HG03521 (cell line): Measurements from ENCODE around the gene ADGRL3.
"Not testable (repeated sequence)": the region's sequence is repeated elsewhere in the genome, so short reads cannot be mapped to it uniquely, and the experiment has no call there.

Source experiments
- ATAC-seq: cut with Tn5 transposase; IDR thresholded peaks from one replicate; pipeline ENCODE4 v1.9.1; 2021; ENCODE audit warnings: mild to moderate bottlenecking, moderate library complexity; ENCODE audit not compliant: unreplicated experiment

ADGRL3 gene

GRCh38 chr4:61714387-61714911 is 514.3 kb downstream of the ADGRL3 start:
- ATAC-seq: no peak

- no peak for ATAC-seq
These were observed 516.3 kb downstream of the ADGRL3 start for GRCh38 chr4:61716426-61716825.

GRCh38 chr4:61723492-61723891 is 523.4 kb downstream of the ADGRL3 start:
- no peak for ATAC-seq

GRCh38 chr4:61727286-61727685 is 527.2 kb downstream of the ADGRL3 start:
- no peak for ATAC-seq

GRCh38 chr4:61734409-61734808 is 534.3 kb downstream of the ADGRL3 start:
- no peak for ATAC-seq

GRCh38 chr4:61739887-61740286 is 539.8 kb downstream of the ADGRL3 start:
- no peak for ATAC-seq

GRCh38 chr4:61740886-61741285 is 540.8 kb downstream of the ADGRL3 start:
- ATAC-seq: no peak

GRCh38 chr4:61741327-61742096 is 541.4 kb downstream of the ADGRL3 start:
- ATAC-seq: no peak

GRCh38 chr4:61750810-61751209 is 550.7 kb downstream of the ADGRL3 start:
- ATAC-seq: no peak

- ATAC-seq: no peak
These were observed 552.5 kb downstream of the ADGRL3 start for GRCh38 chr4:61752617-61753016.

- ATAC-seq: no peak
These were observed 553.6 kb downstream of the ADGRL3 start for GRCh38 chr4:61753739-61754138.

GRCh38 chr4:61756937-61757336 is 556.8 kb downstream of the ADGRL3 start:
- ATAC-seq: not testable (repeated sequence)

- ATAC-seq: not testable (repeated sequence)
These were observed 557.9 kb downstream of the ADGRL3 start for GRCh38 chr4:61757983-61758382.

- ATAC-seq: not testable (repeated sequence)
These were observed 558.5 kb downstream of the ADGRL3 start for GRCh38 chr4:61758596-61758995.

GRCh38 chr4:61759245-61759644 is 559.1 kb downstream of the ADGRL3 start:
- ATAC-seq: not testable (repeated sequence)

GRCh38 chr4:61759885-61760284 is 559.8 kb downstream of the ADGRL3 start:
- ATAC-seq: not testable (repeated sequence)

GRCh38 chr4:61760820-61761219 is 560.7 kb downstream of the ADGRL3 start:
- ATAC-seq: no peak

GRCh38 chr4:61762722-61763627 is 562.8 kb downstream of the ADGRL3 start:
- ATAC-seq: no peak

GRCh38 chr4:61763682-61764081 is 563.6 kb downstream of the ADGRL3 start:
- no peak for ATAC-seq

- ATAC-seq: not testable (repeated sequence)
These were observed 564.0 kb downstream of the ADGRL3 start for GRCh38 chr4:61764090-61764489.

GRCh38 chr4:61769444-61770167 is 569.5 kb downstream of the ADGRL3 start:
- not testable (repeated sequence) for ATAC-seq
